ENCODE data around the gene OOSP3. TPM values are rescaled to one million over a fixed set of nuclear protein-coding genes. Genes with fewer than 3 reads are reported as not detected.
"Not testable (repeated sequence)": the region's sequence is repeated elsewhere in the genome, so short reads cannot be mapped to it uniquely, and the experiment has no call there.

Gene OOSP3, protein sequence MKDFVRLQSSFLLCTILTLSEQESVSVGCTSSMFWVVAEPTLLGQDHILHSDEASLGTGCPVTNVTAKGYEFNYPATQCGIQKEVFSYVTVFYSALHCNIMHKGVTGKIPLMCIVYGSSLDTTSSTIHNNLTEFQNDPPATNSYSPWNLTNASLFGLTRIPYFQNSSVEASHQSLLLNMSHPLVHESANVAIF
- total RNA-seq = not detected in 2 replicates
- not detected for polyA plus RNA-seq (2012)

DNA sequence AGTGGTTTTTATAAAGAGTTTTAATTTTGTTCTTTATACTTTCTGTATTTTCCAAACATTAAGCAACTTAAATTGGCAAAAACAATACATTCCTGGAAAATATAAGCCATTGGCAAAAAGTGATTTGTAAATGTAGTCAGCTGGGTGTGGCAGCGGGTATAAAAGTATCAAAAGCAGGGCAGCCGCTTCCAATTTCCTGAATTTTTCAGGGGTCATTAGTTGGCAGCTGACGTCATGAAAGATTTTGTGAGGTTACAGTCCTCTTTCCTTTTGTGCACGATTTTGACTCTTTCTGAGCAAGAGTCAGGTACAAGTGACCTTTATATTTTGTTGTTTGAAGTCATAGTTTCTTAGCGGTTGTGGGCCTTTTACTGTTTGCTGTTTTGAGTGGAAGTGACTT is at the start of gene OOSP3:
OOSP3 (plus strand) TSS at position 208 of the 400 bp plus-strand sequence; CDS start at position 235, 27 bp downstream.
- no peak for DNase-seq (ENCODE audit: low read depth)

DNA sequence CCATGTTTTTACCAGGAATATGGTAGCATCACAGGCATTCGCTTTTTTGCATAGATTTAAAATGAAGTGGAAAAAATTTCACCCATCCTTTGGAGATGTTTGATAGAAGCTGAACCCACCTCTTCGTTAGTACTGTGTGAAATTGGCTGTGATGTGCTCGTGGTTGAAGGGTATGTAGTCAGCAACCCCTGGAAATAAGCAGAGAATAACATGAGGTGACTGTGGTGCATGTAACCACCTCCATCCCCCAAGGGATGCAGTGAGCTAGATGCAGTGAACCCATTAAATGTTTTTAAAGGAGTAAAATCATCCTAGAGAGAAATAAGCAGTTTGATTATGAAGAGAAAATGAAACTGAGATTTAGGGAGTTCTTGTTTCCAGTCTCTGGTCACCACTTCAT is 49.2 kb upstream of the OOSP3 start:
- no peak for DNase-seq (ENCODE audit: low read depth)

DNA sequence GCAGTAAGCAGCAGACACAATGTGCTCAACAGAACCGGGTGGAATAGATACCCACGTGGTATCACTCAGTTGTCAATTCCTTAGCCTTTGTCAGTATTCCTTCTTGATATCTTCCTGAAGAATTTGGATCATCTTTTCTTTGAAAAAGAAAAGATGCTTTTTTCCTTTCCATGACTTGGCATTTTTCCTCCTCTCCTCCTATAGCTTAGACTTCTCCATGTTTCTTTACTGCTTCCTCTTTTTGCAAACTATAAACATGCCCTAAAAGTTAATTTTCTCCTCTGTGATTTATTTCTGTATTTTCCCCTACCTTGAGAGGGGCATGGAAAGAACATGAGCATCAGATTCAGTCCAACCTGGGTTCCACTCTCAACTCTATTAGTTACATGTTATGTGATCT is 45.0 kb upstream of the OOSP3 start:
- DNase-seq (ENCODE audit: low read depth) = no peak

DNA sequence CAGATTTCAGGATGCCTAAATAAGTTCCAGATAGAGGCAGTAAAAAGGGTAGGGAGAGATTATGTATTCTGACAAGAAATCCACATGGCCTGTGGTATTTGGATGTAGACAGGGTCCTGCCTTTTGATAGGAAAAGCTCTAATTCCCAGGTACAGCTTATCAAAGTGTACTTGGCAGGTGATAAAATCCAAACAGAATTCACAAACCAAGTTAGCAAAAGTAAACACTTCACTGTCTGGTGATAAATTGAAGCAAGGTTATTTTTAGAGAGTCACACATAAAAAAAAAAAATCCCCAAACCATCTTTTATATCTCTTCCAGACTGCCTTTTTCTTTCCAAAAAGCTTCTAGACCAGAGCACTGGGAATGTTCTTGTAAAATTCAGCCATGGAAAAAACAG is 39.0 kb upstream of the OOSP3 start:
- DNase-seq (ENCODE audit: low read depth) = no peak

DNA sequence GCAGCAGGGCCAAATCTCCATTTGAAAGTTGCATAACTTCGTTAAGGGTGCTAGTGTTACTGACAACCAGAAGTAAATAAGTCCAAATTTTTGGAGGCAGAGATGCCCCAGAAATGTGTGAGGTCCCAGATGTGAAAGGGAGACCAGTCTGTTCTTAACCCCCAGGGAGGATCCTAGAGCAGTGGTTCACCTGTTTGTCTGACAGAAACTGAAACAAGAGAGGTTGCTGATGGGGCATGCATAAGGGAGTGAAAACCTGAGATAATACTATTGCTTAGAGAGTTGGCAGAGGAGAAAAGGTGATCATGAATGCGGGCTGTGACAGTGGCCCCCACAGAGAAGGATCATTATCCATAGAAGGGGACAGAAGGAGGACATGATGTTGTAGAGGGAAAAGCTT is 37.1 kb upstream of the OOSP3 start:
- no peak for DNase-seq (ENCODE audit: low read depth)

DNA sequence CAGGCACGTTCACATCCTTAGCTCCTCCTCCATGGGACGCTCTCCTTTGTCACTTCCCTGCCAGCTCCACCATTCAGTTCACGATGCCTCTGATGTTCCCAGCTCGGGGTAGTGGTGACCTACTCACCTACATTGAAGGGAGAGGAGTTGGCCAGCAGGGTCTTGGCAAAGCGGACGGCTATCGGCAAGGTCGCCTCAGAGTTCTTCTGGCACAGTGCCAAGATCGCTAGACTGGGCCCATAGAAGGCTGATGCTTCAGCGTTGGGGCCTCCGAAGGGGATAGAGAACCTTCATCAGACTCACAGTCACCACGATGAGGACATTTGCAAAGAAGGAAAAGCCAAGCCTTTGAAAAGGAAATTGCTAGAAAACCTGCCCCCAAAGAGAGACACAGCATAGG is 36.3 kb upstream of the OOSP3 start:
- DNase-seq (ENCODE audit: low read depth) = no peak

DNA sequence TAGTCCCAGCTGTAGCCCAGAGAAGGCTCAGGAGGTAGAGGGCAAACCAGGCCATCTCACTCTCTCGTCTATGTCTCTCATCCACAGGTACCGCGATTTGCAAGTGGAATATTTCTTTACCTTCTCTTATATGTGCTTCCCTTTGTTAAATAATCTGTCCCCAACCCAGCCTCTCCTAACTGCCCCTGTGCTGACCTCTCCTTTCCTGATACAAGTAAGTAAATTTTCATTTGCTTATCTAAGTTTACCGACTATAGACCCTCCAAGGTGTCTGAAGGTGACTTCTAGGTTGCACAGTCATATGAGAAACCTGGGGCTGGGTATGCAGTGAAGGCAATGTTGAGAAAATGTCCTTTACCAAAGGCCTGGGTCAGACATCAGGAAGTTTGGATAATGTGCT is 33.2 kb upstream of the OOSP3 start, which contains the start of gene CBLIF:
CBLIF (minus strand) TSS at position 101 of the 400 bp plus-strand sequence; CDS start at position 55, 46 bp downstream.
- no peak for DNase-seq (ENCODE audit: low read depth)

DNA sequence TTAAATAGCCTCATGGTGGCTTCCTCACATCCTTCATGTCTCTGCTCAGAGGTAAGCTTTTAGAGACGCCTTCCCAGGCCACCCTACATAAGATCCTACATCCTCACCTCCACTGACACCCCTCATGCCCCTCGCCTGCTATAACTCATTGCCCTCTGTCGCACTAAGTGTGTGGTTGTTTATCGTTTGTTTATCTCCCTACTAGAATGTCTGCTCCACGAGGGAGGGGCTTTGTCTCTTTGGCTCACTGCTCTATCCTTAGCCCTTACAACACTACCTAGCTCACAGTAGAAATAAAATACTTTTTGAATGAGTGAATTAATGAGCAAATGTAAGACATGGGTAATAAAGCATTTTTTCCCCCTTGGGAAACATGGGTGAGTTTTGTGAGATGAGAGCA is 32.0 kb upstream of the OOSP3 start:
- no peak for DNase-seq (ENCODE audit: low read depth)

DNA sequence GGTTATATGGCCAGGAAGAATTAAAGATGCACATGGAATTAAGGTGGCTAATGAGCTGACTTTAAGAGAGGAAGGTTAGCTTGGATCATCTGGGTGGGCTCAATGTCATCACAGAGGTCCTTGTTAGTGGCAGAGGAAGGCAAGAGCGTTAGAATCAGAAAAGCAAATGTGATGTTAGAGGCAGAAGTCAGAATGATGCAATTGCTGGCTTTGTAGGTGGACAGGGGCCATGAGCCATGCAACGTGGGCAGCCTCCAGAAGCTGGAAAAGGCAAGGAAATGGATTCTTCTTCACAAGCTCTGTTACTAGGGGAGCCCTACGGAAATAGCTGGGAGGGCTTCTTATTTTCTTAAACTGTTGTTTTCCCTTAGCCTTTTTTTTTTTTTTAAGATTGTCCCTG is 31.0 kb upstream of the OOSP3 start:
- DNase-seq (ENCODE audit: low read depth) = no peak

DNA sequence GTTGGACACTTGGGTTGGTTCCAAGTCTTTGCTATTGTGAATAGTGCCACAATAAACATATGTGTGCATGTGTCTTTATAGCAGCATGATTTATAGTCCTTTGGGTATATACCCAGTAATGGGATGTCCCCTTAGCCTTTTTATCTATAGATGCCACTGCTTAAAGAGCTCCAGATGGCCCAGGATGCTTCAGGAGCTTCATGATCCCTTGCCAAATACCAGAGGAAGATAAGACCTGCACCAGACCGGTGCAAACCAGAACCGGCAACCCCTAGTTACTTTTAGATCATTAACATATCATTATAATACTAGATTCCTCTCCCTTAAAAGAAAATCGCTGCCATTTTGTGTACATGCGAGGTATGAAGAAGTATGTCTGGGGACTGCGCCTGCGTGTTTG is 30.1 kb upstream of the OOSP3 start:
- DNase-seq (ENCODE audit: low read depth) = not testable (repeated sequence)

DNA sequence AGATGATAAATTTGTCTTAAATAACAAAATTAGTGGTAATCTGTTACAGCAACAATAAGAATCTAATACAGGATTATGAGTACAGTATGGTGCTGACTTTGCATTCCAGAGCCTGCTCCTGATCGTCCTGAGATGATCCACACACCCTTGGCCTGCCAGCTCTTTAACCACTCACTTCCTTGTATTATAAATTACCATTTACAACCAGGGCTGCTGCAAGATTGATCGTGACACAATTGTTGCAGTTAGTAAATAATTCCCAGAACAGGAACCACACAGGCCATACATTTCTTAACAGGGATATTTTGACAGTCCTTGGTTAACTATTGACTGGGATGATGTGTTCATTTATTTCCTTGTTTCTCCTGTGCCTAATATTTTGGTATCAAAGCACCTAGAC is 29.5 kb upstream of the OOSP3 start:
- DNase-seq (ENCODE audit: low read depth) = no peak

DNA sequence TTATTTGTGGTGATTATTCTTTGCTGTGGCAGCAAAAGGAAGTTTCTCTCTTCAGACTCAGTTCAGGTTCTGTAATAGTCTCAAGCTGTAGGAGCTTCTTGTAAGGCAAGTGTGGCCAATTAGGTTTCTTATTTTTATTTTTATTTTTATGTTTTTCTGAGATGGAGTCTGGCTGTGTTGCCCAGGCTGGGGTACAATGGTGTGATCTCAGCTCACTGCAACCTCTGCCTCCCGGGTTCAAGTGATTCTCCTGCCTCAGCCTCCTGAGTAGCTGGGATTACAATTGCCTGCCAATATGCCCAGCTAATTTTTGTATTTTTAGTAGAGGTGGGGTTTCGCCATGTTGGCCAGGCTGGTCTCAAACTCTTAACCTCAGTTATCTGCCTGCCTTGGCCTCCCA is 29.0 kb upstream of the OOSP3 start:
- not testable (repeated sequence) for DNase-seq (ENCODE audit: low read depth)

DNA sequence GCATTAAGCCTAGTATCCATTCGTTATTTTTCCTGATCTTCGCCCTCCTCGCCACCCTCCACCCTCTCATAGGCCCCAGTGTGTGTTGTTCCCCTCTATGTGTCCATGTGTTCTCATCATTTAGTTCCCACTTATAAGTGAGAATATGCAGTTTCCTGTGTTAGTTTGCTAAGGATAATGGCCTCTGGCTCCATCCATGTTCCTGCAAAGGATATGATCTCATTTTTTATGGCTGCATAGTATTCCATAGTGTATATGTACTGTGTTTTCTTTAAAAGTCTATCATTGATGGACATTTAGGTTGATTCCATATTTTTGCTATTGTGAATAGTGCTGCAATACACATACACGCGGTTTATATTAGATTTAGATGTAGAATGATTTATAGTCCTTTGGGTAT is 27.2 kb upstream of the OOSP3 start:
- DNase-seq (ENCODE audit: low read depth) = not testable (repeated sequence)

DNA sequence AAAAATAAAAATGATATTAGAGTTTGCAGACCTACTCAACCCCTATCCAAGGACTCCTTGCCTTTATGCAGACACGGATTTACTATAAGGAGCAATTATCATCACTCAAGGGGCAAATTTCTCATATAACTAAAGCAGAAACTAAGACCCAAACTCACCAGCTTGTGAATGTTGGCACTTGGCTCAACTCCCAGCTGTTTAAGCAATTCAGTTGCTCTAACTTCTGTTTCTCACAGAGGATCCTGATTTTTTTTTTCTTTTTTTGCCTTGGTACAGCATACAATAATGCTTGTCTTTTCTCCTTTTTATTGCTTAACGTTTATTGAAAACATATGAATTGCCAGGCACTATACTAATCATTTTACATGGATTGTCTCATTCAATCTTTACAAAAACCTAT is 23.7 kb upstream of the OOSP3 start:
- no peak for DNase-seq (ENCODE audit: low read depth)

DNA sequence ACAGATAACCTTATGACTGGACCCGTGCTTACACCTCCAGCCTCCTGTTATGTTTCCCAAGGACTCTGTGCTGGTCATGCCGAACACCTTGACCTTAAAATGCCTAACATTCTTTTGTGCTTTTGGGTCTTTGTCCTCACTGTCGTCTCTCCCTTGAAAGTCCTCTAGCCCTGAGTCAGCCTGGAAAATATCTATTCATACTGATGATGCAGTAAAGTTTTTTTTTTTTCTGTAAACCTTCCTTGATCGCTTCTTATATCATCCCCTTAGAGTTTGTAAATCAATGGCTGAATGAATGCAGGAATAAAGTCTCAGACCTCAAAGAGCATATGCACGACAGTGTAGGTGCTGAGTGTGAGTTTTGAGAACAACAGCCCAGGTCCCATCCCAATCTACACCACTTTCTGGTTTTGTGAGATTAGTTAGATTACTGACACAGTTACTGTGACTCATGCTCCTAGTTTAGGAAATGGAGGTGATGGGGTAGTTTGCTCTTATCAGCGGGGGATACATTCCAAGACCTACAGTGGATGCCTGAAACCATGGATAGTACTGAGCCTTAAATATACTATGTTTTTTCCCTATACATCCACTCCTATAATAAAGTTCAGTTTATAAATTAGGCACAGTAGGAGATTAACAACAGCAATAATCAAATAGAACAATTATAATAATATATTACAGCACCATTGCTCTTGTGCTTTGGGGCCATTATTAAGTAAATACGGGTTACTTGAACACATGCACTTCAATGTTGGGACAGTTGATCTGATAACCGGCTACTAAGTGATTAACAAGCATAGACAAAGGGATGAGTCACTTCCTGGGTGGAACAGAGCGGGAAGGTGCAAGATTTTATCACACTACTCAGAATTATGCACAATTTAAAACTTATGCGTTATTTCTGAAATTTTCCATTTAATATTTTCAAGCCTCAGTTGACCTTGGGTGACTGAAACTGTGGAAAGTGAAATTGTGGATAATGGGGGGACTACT is 20.8 kb upstream of the OOSP3 start:
- DNase-seq (ENCODE audit: low read depth) = no peak

DNA sequence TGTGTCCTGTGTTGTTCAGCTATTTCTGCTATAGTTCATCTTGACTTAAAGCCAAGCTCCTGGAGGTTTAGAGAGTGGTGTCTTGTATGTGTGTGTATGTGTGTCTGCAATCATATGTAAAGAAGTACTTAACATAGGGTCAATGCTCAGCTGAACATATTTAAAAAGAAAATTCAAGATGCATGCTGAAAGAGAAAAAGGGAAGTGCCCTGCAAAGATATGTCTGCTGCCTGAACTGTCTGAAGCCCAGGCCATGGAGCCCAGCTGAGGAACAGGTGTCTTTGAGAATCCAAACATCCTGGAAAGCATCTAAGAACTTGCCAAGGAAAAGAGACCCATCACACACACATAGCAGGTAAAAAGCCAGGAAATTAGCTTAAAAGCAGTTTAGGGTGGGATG is 18.9 kb upstream of the OOSP3 start:
- DNase-seq (ENCODE audit: low read depth) = no peak

DNA sequence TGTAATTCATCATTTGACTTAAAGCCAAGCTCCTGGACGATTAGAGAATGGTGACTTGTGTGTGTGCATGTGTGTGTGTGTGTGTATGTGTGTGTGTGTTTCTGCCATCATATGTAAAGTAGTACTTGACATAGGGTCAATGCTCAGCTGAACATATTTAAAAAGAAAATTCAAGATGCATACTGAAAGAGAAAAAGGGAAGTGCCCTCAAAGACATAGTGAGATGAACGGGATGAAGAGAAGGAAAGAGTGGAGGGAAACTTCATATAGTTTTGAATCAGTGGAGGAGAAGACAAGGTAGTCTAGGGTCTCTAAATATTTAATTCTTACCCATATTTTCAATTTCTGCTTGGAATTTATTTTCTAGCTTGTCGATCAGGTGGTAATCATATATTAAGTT is 16.3 kb upstream of the OOSP3 start:
- no peak for DNase-seq (ENCODE audit: low read depth)

DNA sequence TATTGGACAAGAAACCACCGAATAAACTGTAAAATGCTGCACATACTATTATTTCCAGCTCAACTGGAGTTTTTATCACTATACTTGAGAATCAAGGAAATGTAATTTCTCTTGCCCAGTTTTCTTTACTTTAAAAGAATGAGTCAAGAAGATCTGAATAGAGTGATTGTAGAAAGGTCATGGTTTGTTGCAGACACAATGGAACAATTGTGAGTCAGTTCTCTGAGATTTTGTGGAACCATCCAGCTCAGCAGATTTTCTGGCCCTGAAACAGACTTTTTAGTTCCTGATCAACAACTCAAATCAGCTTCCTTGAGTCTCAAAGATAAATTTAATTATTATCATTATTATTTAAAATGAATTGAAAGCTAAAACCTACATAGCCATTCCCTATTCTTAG is 13.6 kb upstream of the OOSP3 start:
- DNase-seq (ENCODE audit: low read depth) = no peak

DNA sequence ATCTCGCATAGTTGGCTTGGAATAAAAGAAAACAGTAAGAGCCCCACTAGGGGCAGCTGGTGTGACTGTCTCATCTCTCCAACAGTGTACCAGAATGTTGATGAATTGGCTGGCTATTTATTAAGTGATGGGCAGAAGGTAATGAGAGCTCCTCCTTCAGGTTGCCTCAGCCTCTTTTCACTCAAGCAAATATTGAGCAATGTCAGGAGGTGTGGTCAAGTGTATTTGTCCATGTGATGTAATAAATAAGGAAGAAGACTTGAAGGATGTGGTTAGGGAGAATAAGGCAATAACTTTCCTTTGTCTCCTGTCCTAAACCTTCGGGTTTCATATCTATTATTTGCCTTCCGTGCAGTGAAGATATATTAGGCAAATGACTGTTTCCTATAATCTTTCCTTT is 12.2 kb upstream of the OOSP3 start, which contains the start of gene TCN1:
TCN1 (minus strand) TSS at position 91 of the 400 bp plus-strand sequence; CDS start at position 74, 17 bp downstream.
- no peak for DNase-seq (ENCODE audit: low read depth)

DNA sequence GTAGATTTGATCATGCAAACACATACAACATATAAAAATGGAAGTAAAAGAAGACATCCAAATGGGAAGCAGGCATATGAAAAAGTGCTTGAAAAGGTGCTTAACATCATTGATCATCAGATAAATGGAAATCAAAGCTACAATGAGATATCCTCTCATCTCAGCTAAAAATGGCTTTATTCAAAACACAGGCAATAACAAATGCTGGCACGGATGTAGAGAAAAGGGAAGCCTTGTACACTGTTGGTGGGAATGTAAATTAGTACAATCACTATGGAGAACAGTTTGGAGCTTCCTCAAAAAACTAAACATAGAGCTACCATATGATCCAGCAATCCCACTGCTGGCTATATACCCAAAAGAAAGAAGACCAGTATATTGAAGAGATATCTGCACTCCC is 11.7 kb upstream of the OOSP3 start:
- no peak for DNase-seq (ENCODE audit: low read depth)

DNA sequence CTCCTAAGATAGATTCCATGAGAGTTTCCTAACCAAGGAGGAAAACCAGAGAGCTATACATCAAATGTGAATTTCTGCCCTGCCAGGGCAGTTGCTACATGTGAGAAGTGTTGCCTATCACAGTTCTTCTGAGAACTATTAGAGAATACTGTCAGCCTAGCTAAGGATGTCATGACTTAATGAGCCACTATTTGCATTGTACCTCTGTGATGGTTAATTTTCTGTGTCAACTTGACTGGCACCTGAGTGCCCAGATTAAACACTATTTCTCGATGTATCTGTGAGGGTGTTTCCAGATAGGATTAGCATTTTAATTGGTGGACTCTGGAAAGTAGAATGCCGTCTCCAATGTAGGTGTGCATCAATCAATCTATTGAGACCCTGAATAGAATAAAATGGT is 10.6 kb upstream of the OOSP3 start:
- DNase-seq (ENCODE audit: low read depth) = no peak

DNA sequence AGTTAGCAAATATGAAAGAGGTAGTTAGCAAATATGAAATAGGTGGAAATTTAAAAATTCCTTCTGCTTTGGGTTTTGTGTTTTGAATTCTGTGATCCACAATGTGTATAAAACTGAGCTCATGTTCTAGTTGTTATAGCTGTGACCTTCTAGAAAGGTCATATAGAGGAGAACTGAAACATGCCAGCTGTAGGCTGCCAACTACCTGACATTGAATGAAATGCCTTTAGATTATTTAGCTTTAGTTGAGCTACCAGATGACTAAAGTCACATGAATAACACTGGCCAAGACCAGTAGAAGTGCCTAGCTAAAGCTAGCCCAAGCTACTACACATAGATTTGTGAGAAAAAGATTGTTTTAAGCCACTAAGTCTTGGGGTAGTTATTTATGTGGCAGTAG is 6.5 kb upstream of the OOSP3 start:
- DNase-seq (ENCODE audit: low read depth) = no peak
